A673 (cell line): ENCODE measurements around the gene KRT8. TPM values are rescaled to one million over a fixed set of nuclear protein-coding genes. Genes with fewer than 3 reads are reported as not detected.
A peak's percentile ranks its signal among the peaks of the same experiment; 100 is the strongest.

Source experiments
- BruUV-seq: library from RNA; stranded (reverse); fragments of 400-500 nt; replicated peaks from 2 replicates; lab custom pipeline; 2021; lab: Mats Ljungman, UMichigan
- CTCF ChIA-PET: fragments of 300-600 bp; sonication (Branson Sonifier 250); formaldehyde crosslinking; loops from one replicate; lab custom pipeline; 2022; ENCODE audit warnings: antibody characterized with exemption; lab: Charles Lee
- POLR2A ChIA-PET: fragments of 300-600 bp; sonication (Branson Sonifier 250); formaldehyde crosslinking; loops from one replicate; lab custom pipeline; 2022; ENCODE audit warnings: antibody characterized with exemption; ENCODE audit not compliant: low non-redundant PET; lab: Charles Lee
- DNase-seq: peaks from one replicate; pipeline ENCODE4 v3.0.0-alpha.2; 2015; ENCODE audit warnings: low spot score
- H3K27ac ChIP-seq: fragments of 200-600 bp; sonication (generic); 2 replicates; pipeline ENCODE4 v1.5.1; 2016; ENCODE audit warnings: mixed run types, low read depth, mild to moderate bottlenecking, mixed read lengths, antibody characterized with exemption, low read length; ENCODE audit not compliant: poor library complexity, severe bottlenecking
- H3K27me3 ChIP-seq: fragments of 200-600 bp; sonication (generic); replicated peaks from 2 replicates; pipeline ENCODE4 v1.6.1; 2017; ENCODE audit warnings: mixed run types, low read depth, mild to moderate bottlenecking, mixed read lengths, antibody characterized with exemption, low read length; ENCODE audit not compliant: insufficient read depth, poor library complexity
- H3K36me3 ChIP-seq: fragments of 200-600 bp; sonication (generic); 2 replicates; pipeline ENCODE4 v1.6.1; 2016; ENCODE audit warnings: mixed run types, mild to moderate bottlenecking, mixed read lengths, antibody characterized with exemption, low read length; ENCODE audit not compliant: insufficient read depth, poor library complexity, severe bottlenecking
- H3K4me1 ChIP-seq: fragments of 200-600 bp; sonication (generic); 2 replicates; pipeline ENCODE4 v1.6.1; 2017; ENCODE audit warnings: mixed run types, mild to moderate bottlenecking, mixed read lengths, antibody characterized with exemption, low read length; ENCODE audit not compliant: insufficient read depth, poor library complexity, severe bottlenecking
- H3K4me3 ChIP-seq: fragments of 200-600 bp; sonication (generic); 2 replicates; pipeline ENCODE4 v1.5.1; 2016; ENCODE audit warnings: low read depth, mixed run types, mild to moderate bottlenecking, mixed read lengths, low read length; ENCODE audit not compliant: poor library complexity, severe bottlenecking
- H3K9me3 ChIP-seq: fragments of 200-600 bp; sonication (generic); 2 replicates; pipeline ENCODE4 v1.6.1; 2016; ENCODE audit warnings: mixed run types, low read depth, mild to moderate bottlenecking, mixed read lengths, antibody characterized with exemption, low read length; ENCODE audit not compliant: poor library complexity, severe bottlenecking
- CTCF ChIP-seq: fragments of 300-800, 200-600 bp; sonication (generic); conservative IDR thresholded peaks from 2 replicates; pipeline ENCODE4 v1.5.1; 2017; ENCODE audit warnings: low read depth, mild to moderate bottlenecking, antibody characterized with exemption, low read length, moderate library complexity, mixed read lengths
- EZH2 ChIP-seq: fragments of 200-600 bp; sonication (generic); IDR thresholded peaks from 2 replicates; pipeline ENCODE4 v1.6.1; 2017; ENCODE audit warnings: borderline replicate concordance, low read depth, mild to moderate bottlenecking, mixed read lengths, antibody characterized with exemption, low read length; ENCODE audit not compliant: poor library complexity, severe bottlenecking
- intact Hi-C: fragments of 100-400 bp; cut with micrococcal nuclease; formaldehyde crosslinking; loops from one replicate; pipeline ENCODE4 v1.10.0; 2022; ENCODE audit not compliant: unreplicated experiment
- total RNA-seq: library from RNA; stranded (reverse); gene quantifications from 2 replicates; pipeline ENCODE4 v1.2.3, GENCODE V29; 2021

Gene KRT8
- total RNA-seq, 1 experiment from 2014 or later = 15.4 TPM

- Histone ChIP-seq H3K4me1 (peaks cover 28% of the 10 kb centered on the region), H3K27me3 (no peaks in the 10 kb centered on the region), H3K4me3 (no peak overlapping the region), H3K36me3 (no peaks in the 10 kb centered on the region), H3K27ac (no peak overlapping the region), H3K9me3 (no peaks in the 10 kb centered on the region)
- TF ChIP-seq CTCF = no peak
- no peak for TF ChIP-seq EZH2
- no TSS peak for BruUV-seq
- CTCF ChIA-PET = no interaction called here
- intact Hi-C loops = no loop called here
- POLR2A ChIA-PET = no interaction called here
- DNase-seq = no peak
These were observed 28.5 kb downstream of the KRT8 start for GRCh38 chr12:52876372-52876771.

GRCh38 chr12:52874573-52875435, 30.1 kb downstream of the KRT8 start:
- DNase-seq = no peak
- no TSS peak for BruUV-seq
- no peaks in the 10 kb centered on the region for H3K27me3 ChIP-seq
- H3K4me3 ChIP-seq = peak overlapping the region; percentile 36
- ChIA-PET POLR2A (no interaction called here), CTCF (interaction anchor here (0.6 to 1.8 kb wide), 6 partner anchors 9 to 547 kb away, joined by 3 to 6 read pairs (median 4); no protein-coding TSS in a partner anchor)
- H3K36me3 ChIP-seq = no peaks in the 10 kb centered on the region
- intact Hi-C loops = loop anchor here (5.0 kb wide), 1 partner anchor 503 kb away; no protein-coding TSS in a partner anchor
- H3K9me3 ChIP-seq = no peaks in the 10 kb centered on the region
- TF ChIP-seq EZH2 (no peak), CTCF (no peak)
- H3K27ac ChIP-seq = peak overlapping the region; percentile 66
- H3K4me1 ChIP-seq = peaks cover 40% of the 10 kb centered on the region

- H3K27ac ChIP-seq = peak overlapping the region; percentile 66
- ChIA-PET POLR2A (no interaction called here), CTCF (interaction anchor here (0.6 to 1.8 kb wide), 7 partner anchors 8 to 547 kb away, joined by 3 to 6 read pairs (median 3); no protein-coding TSS in a partner anchor)
- TF ChIP-seq EZH2 = no peak
- TF ChIP-seq CTCF = no peak
- H3K9me3 ChIP-seq = no peaks in the 10 kb centered on the region
- peaks cover 43% of the 10 kb centered on the region for H3K4me1 ChIP-seq
- intact Hi-C loops = loop anchor here (5.0 kb wide), 1 partner anchor 502 kb away; no protein-coding TSS in a partner anchor
- peak overlapping the region; percentile 36 for H3K4me3 ChIP-seq
- H3K36me3 ChIP-seq = no peaks in the 10 kb centered on the region
- no TSS peak for BruUV-seq
- DNase-seq = peak; percentile 90
- no peaks in the 10 kb centered on the region for H3K27me3 ChIP-seq
These were observed 30.9 kb downstream of the KRT8 start for GRCh38 chr12:52873832-52874572.
